HepG2 (cell line): ENCODE results near the gene TOM1L1. TPM values are rescaled to one million over a fixed set of nuclear protein-coding genes. Genes with fewer than 3 reads are reported as not detected.

Experiments
- HMGA1 ChIP-seq: sonication (generic); formaldehyde crosslinking; conservative IDR thresholded peaks from 2 replicates; pipeline ENCODE4 v1.4.0; 2020; ENCODE audit warnings: missing genetic modification reagents
- HNRNPL ChIP-seq: fragments of 200-400 bp; formaldehyde crosslinking; IDR thresholded peaks from 2 replicates; pipeline ENCODE4 v1.6.1; 2017; ENCODE audit warnings: mild to moderate bottlenecking, low read depth, low read length
- KLF9 ChIP-seq: IDR thresholded peaks from 2 replicates; pipeline ENCODE4 v1.6.1; 2016; ENCODE audit warnings: low read depth
- MAFG ChIP-seq: sonication (generic); formaldehyde crosslinking; IDR thresholded peaks from 2 replicates; pipeline ENCODE4 v1.5.1; 2020; ENCODE audit warnings: mild to moderate bottlenecking, missing genetic modification reagents
- NFYC ChIP-seq: IDR thresholded peaks from 2 replicates; pipeline ENCODE4 v1.6.1; 2016; ENCODE audit warnings: missing genetic modification reagents, missing compliant biosample characterization
- ONECUT2 ChIP-seq: sonication (generic); formaldehyde crosslinking; IDR thresholded peaks from 2 replicates; pipeline ENCODE4 v1.4.0; 2020; ENCODE audit warnings: missing genetic modification reagents
- PATZ1 ChIP-seq: sonication (generic); formaldehyde crosslinking; IDR thresholded peaks from 2 replicates; pipeline ENCODE4 v1.4.0; 2020; ENCODE audit warnings: missing genetic modification reagents
- TEAD2 ChIP-seq: sonication (generic); formaldehyde crosslinking; IDR thresholded peaks from 2 replicates; pipeline ENCODE4 v1.9.0; 2021; ENCODE audit warnings: missing genetic modification reagents
- TIGD3 ChIP-seq: sonication (generic); formaldehyde crosslinking; IDR thresholded peaks from 2 replicates; pipeline ENCODE4 v1.5.1; 2020; ENCODE audit warnings: mild to moderate bottlenecking, missing genetic modification reagents, borderline replicate concordance
- TRAFD1 ChIP-seq: sonication (generic); formaldehyde crosslinking; IDR thresholded peaks from 2 replicates; pipeline ENCODE4 v1.5.1; 2020; ENCODE audit warnings: missing genetic modification reagents, mild to moderate bottlenecking, borderline replicate concordance
- ZNF251 ChIP-seq: sonication (generic); formaldehyde crosslinking; IDR thresholded peaks from 2 replicates; pipeline ENCODE4 v1.9.0; 2021; ENCODE audit warnings: mild to moderate bottlenecking, missing genetic modification reagents
- ZNF512 ChIP-seq: sonication (generic); formaldehyde crosslinking; IDR thresholded peaks from 2 replicates; pipeline ENCODE4 v1.4.0; 2020; ENCODE audit warnings: mild to moderate bottlenecking, missing genetic modification reagents
- ZNF563 ChIP-seq: sonication (generic); formaldehyde crosslinking; IDR thresholded peaks from 2 replicates; pipeline ENCODE4 v1.8.0; 2022; ENCODE audit warnings: mild to moderate bottlenecking, moderate library complexity, missing genetic modification reagents
- ZNF609 ChIP-seq: sonication (generic); formaldehyde crosslinking; IDR thresholded peaks from 2 replicates; pipeline ENCODE4 v1.4.0; 2020; ENCODE audit warnings: mild to moderate bottlenecking, missing genetic modification reagents, borderline replicate concordance
- ZNF83 ChIP-seq: sonication (generic); formaldehyde crosslinking; IDR thresholded peaks from 2 replicates; pipeline ENCODE4 v1.4.0; 2020; ENCODE audit warnings: missing genetic modification reagents, mild to moderate bottlenecking, borderline replicate concordance
- polyA plus RNA-seq, 8 experiments: library from polyadenylated mRNA; depleted of rRNA in 3 of 8; stranded (reverse) in 7 of 8; unstranded in 1 of 8; fragments of >200 nt; fragmentation: Illumina TruSeq in 4 of 8; extraction: Trizol in 4 of 8; gene quantifications; 2 replicates each; pipeline versions ENCODE4 v1.2.1 to v1.2.3, GENCODE V29; 2011 to 2016; ENCODE audit warnings: low read depth in 4 of 8, missing spikeins in 1 of 8, mixed read lengths in 1 of 8; ENCODE audit not compliant: insufficient read depth in 1 of 8
- total RNA-seq, 5 experiments: library from RNA; depleted of rRNA; stranded (reverse); fragments of >200 nt; fragmentation: Illumina TruSeq; extraction: Trizol; gene quantifications; 2 replicates each; pipeline ENCODE4 v1.2.3, GENCODE V29; 2016; ENCODE audit warnings: low read depth in 1 of 5

The TOM1L1 gene
- total and polyA plus RNA-seq, 2 of the 13 experiments (the other 11 are each of a cell fraction or from before 2014, with no cell fraction given), result 45.3 to 51.3 TPM

- TF ChIP-seq ZNF563 (CRISPR knock-in tag) (no peak), ZNF83 (CRISPR knock-in tag) (no peak), ZNF609 (CRISPR knock-in tag) (no peak), MAFG (CRISPR knock-in tag) (no peak), HNRNPL (no peak), NFYC (CRISPR knock-in tag) (no peak), TEAD2 (CRISPR knock-in tag) (no peak), HMGA1 (CRISPR knock-in tag) (no peak), TIGD3 (no peak), ZNF251 (no peak), ONECUT2 (no peak), TRAFD1 (no peak), PATZ1 (CRISPR knock-in tag) (peak; percentile 5; the same call in 1 of the 2 replicates), ZNF512 (CRISPR knock-in tag) (no peak), KLF9 (CRISPR knock-in tag) (no peak)
Measured at GRCh38 chr17:54967621-54968261, 67.1 kb downstream of the TOM1L1 start (continued).
